ENCODE data around the gene COL4A2.

COL4A2 gene

GRCh38 chr13:110407021-110407420, 99.9 kb downstream of the COL4A2 start:
- Mint-ChIP-seq H3K4me3 (no peak overlapping the region), H3K27me3 (ENCODE audit: low read depth) (peaks cover 3% of the 10 kb centered on the region), H3K9me3 (no peaks in the 10 kb centered on the region), H3K36me3 (ENCODE audit: low read depth) (peaks cover 28% of the 10 kb centered on the region), H3K27ac (peak overlapping the region; percentile 80 to 95 (median 90)), H3K4me1 (peaks cover 75% of the 10 kb centered on the region)
- TF ChIP-seq CTCF (IDR thresholded peaks at IDR 0.05; ENCODE audit: unreplicated experiment in 3 of 3) = no peak

DNA sequence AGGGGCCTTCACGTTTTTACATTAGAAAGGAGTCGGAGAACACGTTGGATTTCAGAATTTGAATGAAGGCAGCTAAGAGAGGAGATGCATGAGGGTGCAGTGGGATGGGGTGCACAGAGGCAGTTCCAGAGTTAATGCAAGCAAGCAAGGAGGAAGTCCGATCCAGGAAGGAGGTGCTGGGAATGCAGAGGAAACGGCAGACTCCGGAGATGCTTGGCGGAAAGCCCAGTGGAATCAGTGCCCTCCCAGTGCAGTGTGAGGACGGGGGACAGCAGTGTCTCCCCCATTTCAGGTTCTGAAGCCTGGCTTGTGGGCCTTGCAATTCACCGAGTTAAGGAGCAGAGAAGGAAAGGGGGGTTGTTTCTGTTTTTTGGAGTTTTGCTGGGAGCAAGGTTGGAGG, 100.4 kb downstream of the COL4A2 start:
- H3K9me3 Mint-ChIP-seq = no peaks in the 10 kb centered on the region
- TF ChIP-seq CTCF (IDR thresholded peaks at IDR 0.05; ENCODE audit: unreplicated experiment in 3 of 3) = no peak
- peaks cover 3% of the 10 kb centered on the region for H3K27me3 Mint-ChIP-seq (ENCODE audit: low read depth)
- peaks cover 27% of the 10 kb centered on the region for H3K36me3 Mint-ChIP-seq (ENCODE audit: low read depth)
- peak overlapping the region in 1 of 3 experiments; percentile 20 for H3K4me3 Mint-ChIP-seq
- H3K27ac Mint-ChIP-seq = peak overlapping the region; percentile 80 to 95 (median 90)
- peaks cover 80% of the 10 kb centered on the region for H3K4me1 Mint-ChIP-seq

GRCh38 chr13:110408286-110408685, 101.2 kb downstream of the COL4A2 start:
- Mint-ChIP-seq H3K36me3 (ENCODE audit: low read depth) (peaks cover 22% of the 10 kb centered on the region), H3K9me3 (no peaks in the 10 kb centered on the region), H3K4me1 (peaks cover 82% of the 10 kb centered on the region), H3K27me3 (ENCODE audit: low read depth) (peaks cover 3% of the 10 kb centered on the region), H3K27ac (peak overlapping the region; percentile 73 to 90 (median 80)), H3K4me3 (no peak overlapping the region)
- TF ChIP-seq CTCF (IDR thresholded peaks at IDR 0.05; ENCODE audit: unreplicated experiment in 3 of 3) = no peak

DNA sequence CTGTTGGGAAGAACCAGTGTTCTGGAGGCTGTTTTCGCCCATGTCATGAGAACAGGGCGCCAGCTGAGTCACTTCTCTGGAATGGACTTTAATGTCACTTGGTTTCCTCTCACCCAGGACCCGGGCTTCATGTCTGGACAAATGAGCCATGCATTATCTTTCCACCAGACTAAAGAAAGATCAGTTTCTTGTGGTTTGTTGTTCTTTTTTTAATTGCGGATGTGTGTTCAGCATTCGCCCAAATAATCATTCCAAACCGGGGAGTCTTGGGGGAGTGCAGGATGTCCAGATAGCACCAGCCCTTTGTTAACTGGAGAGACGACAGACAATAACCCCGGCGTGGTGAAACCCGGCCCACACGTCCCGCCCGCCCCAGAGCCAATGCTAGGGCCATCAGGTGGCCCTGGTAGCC, 102.5 kb downstream of the COL4A2 start:
- TF ChIP-seq CTCF (IDR thresholded peaks at IDR 0.05; ENCODE audit: unreplicated experiment in 3 of 3) = no peak
- Mint-ChIP-seq H3K27me3 (ENCODE audit: low read depth) (peaks cover 3% of the 10 kb centered on the region), H3K9me3 (no peaks in the 10 kb centered on the region), H3K36me3 (ENCODE audit: low read depth) (peaks cover 24% of the 10 kb centered on the region), H3K4me1 (peaks cover 74% of the 10 kb centered on the region), H3K4me3 (no peak overlapping the region), H3K27ac (peak overlapping the region; percentile 45 to 99 (median 90))

DNA sequence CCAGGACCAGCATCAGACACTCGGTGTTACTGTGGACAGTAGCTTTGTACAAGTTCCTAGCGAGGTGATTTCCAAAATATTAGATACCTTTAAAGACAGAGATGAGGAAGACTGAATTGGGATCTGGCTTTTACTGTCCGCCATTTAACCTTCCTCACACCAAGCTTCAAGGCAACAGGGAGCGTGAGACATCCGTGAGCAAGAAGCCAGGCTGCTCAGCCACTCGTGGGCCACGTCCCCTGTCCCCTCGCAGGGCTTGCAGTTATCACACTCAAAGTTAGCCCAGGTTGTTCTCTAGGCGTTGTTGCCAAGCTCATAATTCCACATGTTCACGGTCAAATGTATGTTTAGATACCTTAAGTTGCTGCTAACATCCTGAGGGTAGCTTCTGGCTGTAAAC, 102.9 kb downstream of the COL4A2 start:
- Mint-ChIP-seq H3K27ac (peak overlapping the region; percentile 90 to 99 (median 96)), H3K27me3 (ENCODE audit: low read depth) (peaks cover 3% of the 10 kb centered on the region), H3K4me1 (peaks cover 71% of the 10 kb centered on the region), H3K36me3 (ENCODE audit: low read depth) (peaks cover 28% of the 10 kb centered on the region), H3K4me3 (no peak overlapping the region), H3K9me3 (no peaks in the 10 kb centered on the region)
- no peak for TF ChIP-seq CTCF (IDR thresholded peaks at IDR 0.05; ENCODE audit: unreplicated experiment in 3 of 3)

GRCh38 chr13:110410936-110411687, 104.0 kb downstream of the COL4A2 start:
- H3K9me3 Mint-ChIP-seq = no peaks in the 10 kb centered on the region
- H3K36me3 Mint-ChIP-seq (ENCODE audit: low read depth) = peaks cover 34% of the 10 kb centered on the region
- no peak for TF ChIP-seq CTCF (IDR thresholded peaks at IDR 0.05; ENCODE audit: unreplicated experiment in 3 of 3)

More at GRCh38 chr13:110410936-110411687, 104.0 kb downstream of the COL4A2 start:
- H3K27ac Mint-ChIP-seq = peak overlapping the region; percentile 90 to 99 (median 96)
- peaks cover 67% of the 10 kb centered on the region for H3K4me1 Mint-ChIP-seq
- peaks cover 3% of the 10 kb centered on the region for H3K27me3 Mint-ChIP-seq (ENCODE audit: low read depth)
- H3K4me3 Mint-ChIP-seq = peak overlapping the region in 1 of 3 experiments; percentile 50
